Activated naive CD4-positive, alpha-beta T cell treated with anti-CD3 and anti-CD28 coated beads for 36 hours (primary cell): ENCODE data around the gene RRM2. TPM values are rescaled to one million over a fixed set of nuclear protein-coding genes. Genes with fewer than 3 reads are reported as not detected.

Experiments
- CTCF ChIA-PET: fragments of 350-600 bp; sonication (Branson Sonifier 250); formaldehyde crosslinking; loops from one replicate; lab custom pipeline; 2021; ENCODE audit warnings: antibody characterized with exemption; lab: Charles Lee
- DNase-seq: peaks from one replicate; pipeline ENCODE4 v3.0.0-alpha.2; 2020
- H3K27ac Mint-ChIP-seq: one replicate; pipeline ENCODE4 v1.8.0; 2021; ENCODE audit warnings: mild to moderate bottlenecking, mixed read lengths
- H3K27me3 Mint-ChIP-seq: one replicate; pipeline ENCODE4 v1.8.0; 2021; ENCODE audit warnings: low read depth, mixed read lengths
- H3K36me3 Mint-ChIP-seq: one replicate; pipeline ENCODE4 v1.8.0; 2021; ENCODE audit warnings: low read depth, mixed read lengths
- H3K4me1 Mint-ChIP-seq: one replicate; pipeline ENCODE4 v1.8.0; 2021; ENCODE audit warnings: low read depth, mixed read lengths
- H3K4me3 Mint-ChIP-seq: one replicate; pipeline ENCODE4 v1.8.0; 2021; ENCODE audit warnings: mild to moderate bottlenecking, moderate library complexity, mixed read lengths
- H3K9me3 Mint-ChIP-seq: one replicate; pipeline ENCODE4 v1.8.0; 2021; ENCODE audit warnings: mixed read lengths
- intact Hi-C: fragments of 100-400 bp; cut with micrococcal nuclease; formaldehyde crosslinking; loops from one replicate; pipeline ENCODE4 v1.15.1; 2023
- total RNA-seq, 2 experiments: library from RNA; stranded (reverse); gene quantifications; one replicate each; pipeline ENCODE4 v1.2.3, GENCODE V29; 2021

Gene RRM2
- total RNA-seq, 2 experiments from 2014 or later = 466 to 514 TPM

DNA sequence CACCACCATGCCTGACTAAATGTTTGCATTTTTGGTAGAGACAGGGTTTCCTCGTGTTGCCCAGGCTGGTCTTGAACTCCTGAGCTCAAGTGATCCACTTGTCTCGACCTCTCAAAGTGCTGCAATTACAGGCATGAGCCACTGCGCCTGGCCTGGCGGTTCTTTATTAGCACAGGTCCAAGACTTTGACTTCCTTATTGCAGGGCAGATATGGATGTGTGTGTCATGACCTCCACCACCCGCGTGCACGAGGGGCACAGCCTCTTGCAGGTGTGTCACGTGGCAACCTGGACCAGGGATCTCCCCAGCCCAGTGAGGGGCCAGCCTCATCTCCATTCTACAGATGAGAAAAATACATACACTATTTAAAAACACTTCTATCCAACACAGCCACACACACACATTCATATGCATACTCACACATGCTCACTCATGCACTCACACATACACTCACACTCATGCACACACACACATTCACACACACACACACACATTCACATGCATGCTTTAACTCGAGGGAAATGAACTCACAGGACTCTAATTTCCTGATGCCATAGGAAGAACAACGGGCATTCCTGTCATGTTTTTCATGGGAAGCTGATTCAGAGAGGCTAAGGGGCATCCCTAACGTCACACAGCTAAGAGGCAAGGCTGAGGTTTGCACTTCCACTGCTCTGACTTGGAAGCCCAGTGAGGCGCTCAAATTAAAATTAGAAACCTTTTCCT, 38.8 kb downstream of the RRM2 start:
- H3K27me3 Mint-ChIP-seq = no peaks in the 10 kb centered on the region
- peaks cover 9% of the 10 kb centered on the region for H3K36me3 Mint-ChIP-seq
- no peak overlapping the region for H3K27ac Mint-ChIP-seq
- H3K4me1 Mint-ChIP-seq = peaks cover 8% of the 10 kb centered on the region
- H3K4me3 Mint-ChIP-seq = no peak overlapping the region
- CTCF ChIA-PET = interaction anchor here (0.6 to 2.0 kb wide), 3 partner anchors 11 to 248 kb away, joined by 4 to 10 read pairs (median 6); no protein-coding TSS in a partner anchor
- intact Hi-C loops = no loop called here
- no peak for DNase-seq
- no peaks in the 10 kb centered on the region for H3K9me3 Mint-ChIP-seq

DNA sequence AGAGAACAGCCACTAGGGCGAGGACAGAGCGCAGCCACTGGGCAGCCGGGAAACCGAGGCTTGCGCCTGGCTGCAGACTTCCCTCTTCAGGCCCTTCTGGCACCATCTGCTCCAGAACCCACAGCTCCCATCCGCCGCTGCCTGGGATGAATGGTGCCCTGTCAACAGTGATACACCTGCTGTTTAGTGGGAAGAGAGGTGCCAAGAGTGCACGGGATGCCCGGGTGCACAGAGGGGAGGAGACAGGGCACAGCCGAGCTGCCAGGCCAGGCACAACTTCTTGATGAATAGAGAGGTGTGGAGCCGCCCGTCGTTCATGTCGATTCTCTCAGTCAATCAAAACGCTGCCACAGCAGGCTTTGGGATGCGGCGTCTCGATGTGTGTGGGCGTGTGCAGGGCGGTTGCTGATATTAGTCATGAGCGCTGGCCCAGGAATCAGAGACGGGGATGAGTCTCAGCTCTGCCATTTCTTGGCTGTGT, 39.5 kb downstream of the RRM2 start:
- no peak for DNase-seq
- no peak overlapping the region for H3K27ac Mint-ChIP-seq
- H3K4me3 Mint-ChIP-seq = no peak overlapping the region
- H3K27me3 Mint-ChIP-seq = no peaks in the 10 kb centered on the region
- CTCF ChIA-PET = interaction anchor here (1.2 to 3.6 kb wide), 2 partner anchors 247 to 273 kb away, joined by 5 to 18 read pairs; no protein-coding TSS in a partner anchor
- H3K4me1 Mint-ChIP-seq = peaks cover 8% of the 10 kb centered on the region
- no peaks in the 10 kb centered on the region for H3K9me3 Mint-ChIP-seq
- H3K36me3 Mint-ChIP-seq = peaks cover 9% of the 10 kb centered on the region
- intact Hi-C loops = no loop called here

DNA sequence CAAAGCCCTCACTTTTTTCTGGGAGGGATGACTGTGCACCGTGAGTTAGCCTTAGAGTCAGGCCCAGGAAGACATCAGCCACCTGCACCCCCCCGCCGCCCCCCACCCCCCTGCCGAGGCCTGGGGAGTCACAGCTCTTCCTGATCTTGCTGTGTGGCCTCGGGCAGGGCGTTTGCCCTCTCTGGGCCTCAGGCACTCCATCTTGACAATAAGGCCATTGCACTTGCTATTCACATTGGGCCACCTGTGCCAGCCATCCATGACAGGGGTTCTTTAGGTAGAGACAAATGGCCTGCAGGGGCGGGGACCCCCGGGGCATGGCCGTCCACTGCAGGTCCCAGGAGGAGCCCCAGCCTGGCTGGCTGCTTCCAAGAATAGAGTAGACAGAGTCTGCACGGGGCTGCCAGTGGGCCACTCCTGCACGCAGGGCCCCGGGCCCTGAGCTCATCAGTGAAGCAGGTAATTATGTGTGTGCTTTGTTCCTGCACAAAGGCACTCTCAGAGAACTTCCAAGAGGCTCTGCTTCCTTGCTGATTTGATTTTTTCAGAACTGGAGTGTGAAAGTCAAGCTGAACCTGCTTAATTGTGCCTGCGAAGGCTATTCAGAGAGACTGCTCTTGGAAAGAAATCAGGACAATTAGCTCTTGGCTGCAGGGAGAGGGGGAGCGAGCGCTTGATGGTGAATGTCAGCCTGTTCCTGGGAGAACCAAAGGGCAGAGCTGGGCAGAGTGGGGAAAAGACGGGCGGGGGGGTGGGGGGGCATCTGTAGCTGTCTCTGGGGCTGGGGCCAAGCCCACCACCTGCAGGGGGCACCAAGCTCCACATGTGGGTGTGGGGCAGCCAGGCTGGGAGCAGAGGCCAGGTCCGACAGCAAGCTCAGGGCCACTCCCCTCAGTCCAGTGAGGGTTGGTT, 40.3 kb downstream of the RRM2 start:
- CTCF ChIA-PET = interaction anchor here (1.2 to 3.6 kb wide), 2 partner anchors 246 to 272 kb away, joined by 5 to 18 read pairs; no protein-coding TSS in a partner anchor
- Mint-ChIP-seq H3K27me3 (no peaks in the 10 kb centered on the region), H3K4me1 (peaks cover 8% of the 10 kb centered on the region), H3K27ac (no peak overlapping the region), H3K4me3 (no peak overlapping the region), H3K9me3 (no peaks in the 10 kb centered on the region), H3K36me3 (peaks cover 9% of the 10 kb centered on the region)
- intact Hi-C loops = no loop called here
- DNase-seq = no peak

DNA sequence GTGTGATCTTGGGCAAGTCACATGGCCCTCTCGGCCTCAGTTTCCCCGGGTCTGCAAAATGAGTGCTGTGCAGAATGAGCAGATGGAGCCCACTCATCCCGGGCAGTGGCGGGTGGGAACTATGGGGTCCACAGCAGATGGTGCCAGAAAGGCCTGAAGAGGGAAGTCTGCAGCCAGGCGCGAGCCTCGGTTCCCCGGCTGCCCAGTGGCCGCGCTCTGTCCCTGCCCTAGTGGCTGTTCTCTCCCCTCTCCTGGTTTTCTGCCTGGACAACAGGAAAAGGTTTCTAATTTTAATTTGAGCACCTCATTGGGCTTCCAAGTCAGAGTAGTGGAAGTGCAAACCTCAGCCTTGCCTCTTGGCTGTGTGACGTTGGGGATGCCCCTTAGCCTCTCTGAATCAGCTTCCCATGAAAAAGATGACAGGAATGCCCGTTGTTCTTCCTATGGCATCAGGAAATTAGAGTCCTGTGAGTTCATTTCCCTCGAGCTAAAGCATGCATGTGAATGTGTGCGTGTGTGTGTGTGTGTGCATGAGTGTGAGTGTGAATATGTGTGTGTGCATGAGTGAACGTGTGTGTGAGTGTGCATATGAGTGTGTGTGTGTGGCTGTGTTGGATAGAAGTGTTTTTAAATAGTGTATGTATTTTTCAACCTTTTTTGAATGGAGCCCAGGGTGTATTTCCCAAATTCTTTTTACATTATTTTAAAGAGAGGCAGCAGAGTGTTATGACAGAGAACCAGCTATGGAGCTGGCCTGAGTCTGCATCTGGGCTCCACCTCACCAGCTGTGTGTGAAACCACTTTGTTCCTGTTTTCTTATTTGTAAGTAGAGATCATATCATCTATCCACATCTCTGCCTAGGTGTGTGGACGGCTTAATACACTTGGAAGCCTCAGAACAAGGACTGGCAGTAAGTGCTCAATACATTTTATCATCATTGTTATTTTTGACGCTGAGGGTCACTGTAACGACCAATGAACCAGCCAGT, 41.3 kb downstream of the RRM2 start:
- no peaks in the 10 kb centered on the region for H3K9me3 Mint-ChIP-seq
- DNase-seq = no peak
- CTCF ChIA-PET = interaction anchor here (1.2 to 3.6 kb wide), 2 partner anchors 245 to 271 kb away, joined by 5 to 18 read pairs; no protein-coding TSS in a partner anchor
- H3K27me3 Mint-ChIP-seq = no peaks in the 10 kb centered on the region
- no peak overlapping the region for H3K27ac Mint-ChIP-seq
- H3K4me3 Mint-ChIP-seq = no peak overlapping the region
- peaks cover 9% of the 10 kb centered on the region for H3K36me3 Mint-ChIP-seq
- intact Hi-C loops = no loop called here
- H3K4me1 Mint-ChIP-seq = peaks cover 4% of the 10 kb centered on the region

DNA sequence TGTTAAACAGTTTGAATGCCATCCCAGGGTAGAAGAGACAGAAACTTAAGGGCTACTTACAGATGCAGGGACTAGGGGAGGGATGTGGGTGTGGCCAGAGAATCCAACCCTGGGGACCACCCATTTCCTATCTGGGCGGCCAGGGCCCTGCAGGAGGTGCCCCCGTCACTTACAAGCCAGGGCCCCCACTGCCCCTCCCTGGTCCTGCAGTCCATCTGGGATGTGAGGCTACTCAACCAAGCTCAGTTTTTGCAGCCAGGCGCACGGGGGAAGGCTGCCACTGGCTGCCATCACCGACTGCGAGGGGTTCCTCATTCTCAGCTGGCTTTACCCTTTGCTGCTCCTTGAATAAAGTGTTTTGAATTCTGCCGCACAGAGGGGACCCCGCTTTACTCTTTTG, 42.1 kb downstream of the RRM2 start:
- intact Hi-C loops = no loop called here
- CTCF ChIA-PET = interaction anchor here (3.6 kb wide), 1 partner anchor 244 kb away, joined by 18 read pairs; no protein-coding TSS in a partner anchor
- H3K27me3 Mint-ChIP-seq = no peaks in the 10 kb centered on the region
- H3K36me3 Mint-ChIP-seq = peaks cover 9% of the 10 kb centered on the region
- H3K27ac Mint-ChIP-seq = no peak overlapping the region
- no peaks in the 10 kb centered on the region for H3K9me3 Mint-ChIP-seq
- H3K4me1 Mint-ChIP-seq = peaks cover 2% of the 10 kb centered on the region
- DNase-seq = no peak
- no peak overlapping the region for H3K4me3 Mint-ChIP-seq

DNA sequence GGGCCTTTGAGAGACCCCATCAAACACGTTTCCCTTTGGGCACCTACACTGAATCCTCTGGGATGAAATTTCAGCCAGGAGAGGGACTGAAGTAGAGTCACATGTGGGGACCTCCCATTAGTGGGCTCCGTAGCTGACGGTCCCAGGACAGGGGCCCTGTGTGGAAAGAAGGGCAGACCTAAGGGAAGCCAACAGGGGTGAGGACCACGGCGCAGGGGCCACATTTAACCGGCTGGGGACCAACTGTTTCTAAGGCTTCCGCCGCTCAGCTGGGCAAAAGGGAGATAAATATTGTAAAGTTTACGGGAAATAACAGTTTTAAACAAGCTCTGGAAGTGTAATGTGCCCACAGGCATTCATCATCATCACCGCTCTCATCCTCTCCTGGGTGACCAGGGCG, 42.7 kb downstream of the RRM2 start:
- Mint-ChIP-seq H3K27ac (no peak overlapping the region), H3K4me3 (no peak overlapping the region)
- CTCF ChIA-PET = interaction anchor here (1.6 to 3.6 kb wide), 2 partner anchors 9 to 243 kb away, joined by 9 to 18 read pairs; no protein-coding TSS in a partner anchor

DNA sequence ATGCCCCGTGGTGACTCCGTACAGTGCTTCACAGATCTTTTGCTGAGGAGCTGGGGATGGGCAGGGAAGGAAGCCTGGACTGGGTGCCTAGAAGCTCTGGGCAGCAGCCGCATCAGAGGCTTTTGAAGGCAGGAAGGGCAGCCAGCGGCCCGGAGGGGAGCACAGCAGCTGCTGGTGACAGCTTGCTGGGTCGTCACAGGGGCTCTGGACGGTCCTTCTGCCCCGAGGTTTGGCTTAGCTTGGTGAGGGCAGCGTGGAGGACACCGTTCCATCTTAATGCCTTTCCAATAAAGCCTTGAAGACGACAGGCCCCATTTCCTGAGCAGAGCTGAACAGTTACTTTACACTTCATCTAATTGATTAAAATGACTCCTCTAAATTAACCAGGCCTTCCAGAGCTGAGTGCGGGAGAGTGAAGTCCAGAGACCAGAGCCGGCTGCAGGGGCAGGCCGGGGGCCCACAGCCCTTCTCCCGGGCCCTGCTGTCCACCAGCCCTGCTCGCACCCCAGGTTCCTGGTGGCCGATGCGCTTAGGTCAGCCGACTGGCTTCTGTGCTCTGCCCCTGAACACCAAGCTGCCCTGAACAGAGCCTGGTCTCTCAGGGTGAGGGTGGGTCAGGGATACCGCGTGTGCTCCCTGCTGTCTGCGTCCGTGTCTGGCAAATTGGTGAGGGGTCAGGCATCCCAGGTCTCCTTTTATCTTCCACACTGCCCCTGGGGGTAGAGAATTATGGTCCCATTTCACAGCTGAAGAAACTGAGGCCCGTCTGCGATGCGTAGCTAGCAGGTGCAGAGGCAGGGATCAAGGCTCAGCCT, 43.5 kb downstream of the RRM2 start:
- no peak overlapping the region for H3K4me3 Mint-ChIP-seq
- no peaks in the 10 kb centered on the region for H3K27me3 Mint-ChIP-seq
- CTCF ChIA-PET = interaction anchor here (0.6 to 1.6 kb wide), 2 partner anchors 10 to 26 kb away, joined by 3 to 9 read pairs; no protein-coding TSS in a partner anchor
- intact Hi-C loops = no loop called here
- no peak for DNase-seq
- peaks cover 7% of the 10 kb centered on the region for H3K36me3 Mint-ChIP-seq
- no peak overlapping the region for H3K27ac Mint-ChIP-seq
- no peaks in the 10 kb centered on the region for H3K4me1 Mint-ChIP-seq
- H3K9me3 Mint-ChIP-seq = no peaks in the 10 kb centered on the region

More for the DNA sequence above, 42.7 kb downstream of the RRM2 start:
- Mint-ChIP-seq H3K27me3 (no peaks in the 10 kb centered on the region), H3K9me3 (no peaks in the 10 kb centered on the region), H3K36me3 (peaks cover 7% of the 10 kb centered on the region), H3K4me1 (no peaks in the 10 kb centered on the region)
- no peak for DNase-seq
- intact Hi-C loops = no loop called here

DNA sequence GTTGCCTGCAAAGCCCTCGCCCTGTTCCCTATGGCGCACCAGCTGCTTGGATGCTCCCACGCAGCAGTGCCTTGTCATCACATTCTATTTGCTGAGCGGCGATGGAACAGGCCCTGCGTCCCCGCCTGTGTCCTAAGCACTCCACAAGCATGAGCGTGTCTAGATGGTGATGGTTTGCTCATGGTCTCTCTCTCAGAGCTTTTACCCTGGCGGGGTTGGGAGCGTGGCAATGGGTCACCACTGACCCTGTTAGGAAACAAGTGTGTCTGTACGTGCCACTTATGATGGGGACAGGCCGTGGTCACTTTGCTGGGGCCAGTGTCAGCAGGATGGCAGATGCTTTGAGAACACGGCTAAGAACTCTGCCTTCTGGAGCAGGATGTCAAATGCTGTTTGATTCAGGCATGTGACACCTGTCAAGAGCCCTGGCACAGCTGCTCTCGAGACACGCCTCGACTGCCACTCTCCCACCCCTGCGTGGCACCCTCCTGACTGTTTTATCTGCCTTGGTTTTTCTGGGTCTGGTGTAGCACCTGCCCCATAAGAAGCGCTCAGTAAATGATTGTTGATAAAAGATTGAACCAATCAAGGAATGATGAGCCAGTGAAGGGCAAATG, 44.2 kb downstream of the RRM2 start:
- Mint-ChIP-seq H3K4me3 (no peak overlapping the region), H3K27ac (no peak overlapping the region), H3K4me1 (no peaks in the 10 kb centered on the region), H3K36me3 (peaks cover 7% of the 10 kb centered on the region), H3K9me3 (no peaks in the 10 kb centered on the region), H3K27me3 (no peaks in the 10 kb centered on the region)
- DNase-seq = no peak
- CTCF ChIA-PET = interaction anchor here (0.6 to 1.6 kb wide), 2 partner anchors 10 to 26 kb away, joined by 3 to 9 read pairs; no protein-coding TSS in a partner anchor
- intact Hi-C loops = no loop called here

DNA sequence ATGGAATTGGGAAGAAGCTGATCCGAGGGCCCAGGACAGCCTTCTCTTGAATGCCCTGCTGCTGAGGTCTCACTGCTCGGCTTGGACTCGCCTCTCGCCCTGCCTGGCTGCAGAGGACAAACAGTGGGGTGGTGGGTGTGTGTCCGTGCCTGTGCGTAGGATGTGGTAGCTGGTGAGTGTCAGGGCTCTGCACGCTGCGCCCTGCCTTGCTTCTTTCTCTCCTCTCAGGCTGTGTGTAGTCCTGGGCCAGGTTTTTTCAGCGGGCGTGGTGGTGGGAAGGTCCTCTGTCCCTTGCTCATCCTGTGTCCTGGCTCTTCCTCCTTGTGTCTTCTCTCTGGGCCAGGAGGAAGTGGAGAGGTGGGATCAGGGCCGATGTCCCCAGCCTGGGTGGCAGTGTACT, 44.8 kb downstream of the RRM2 start:
- no peak overlapping the region for H3K4me3 Mint-ChIP-seq
- peaks cover 7% of the 10 kb centered on the region for H3K36me3 Mint-ChIP-seq
- H3K27me3 Mint-ChIP-seq = no peaks in the 10 kb centered on the region
- intact Hi-C loops = no loop called here
- CTCF ChIA-PET = no interaction called here
- no peak for DNase-seq
- no peaks in the 10 kb centered on the region for H3K9me3 Mint-ChIP-seq
- no peak overlapping the region for H3K27ac Mint-ChIP-seq
- no peaks in the 10 kb centered on the region for H3K4me1 Mint-ChIP-seq

DNA sequence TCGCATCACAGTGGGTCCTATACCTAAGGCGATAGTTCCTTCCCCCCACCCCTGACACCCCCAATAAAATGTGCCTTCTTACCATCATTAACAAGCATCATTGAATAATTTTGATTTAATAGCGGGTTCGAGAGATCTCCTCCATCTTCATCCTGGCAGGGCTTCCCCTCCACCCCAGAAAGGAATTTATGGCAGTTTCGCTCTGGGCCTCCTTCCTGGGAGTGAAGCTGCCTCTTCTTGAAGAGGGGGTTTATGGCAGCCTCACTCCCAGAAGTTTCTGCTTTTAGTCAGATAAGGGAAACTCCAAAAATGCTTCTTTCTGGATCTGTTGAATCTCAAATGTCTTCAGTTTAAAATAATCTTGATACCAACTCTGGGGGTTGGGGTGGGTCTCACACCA, 45.7 kb downstream of the RRM2 start:
- CTCF ChIA-PET = no interaction called here

More for the DNA sequence above, 45.7 kb downstream of the RRM2 start:
- Mint-ChIP-seq H3K27me3 (no peaks in the 10 kb centered on the region), H3K9me3 (no peaks in the 10 kb centered on the region), H3K36me3 (peaks cover 9% of the 10 kb centered on the region), H3K4me1 (no peaks in the 10 kb centered on the region), H3K27ac (no peak overlapping the region), H3K4me3 (no peak overlapping the region)
- no peak for DNase-seq
- intact Hi-C loops = no loop called here
